K562 (cell line): ENCODE results near the gene RPS2. TPM values are rescaled to one million over a fixed set of nuclear protein-coding genes. Genes with fewer than 3 reads are reported as not detected.
A peak's percentile ranks its signal among the peaks of the same experiment; 100 is the strongest.

Experiments
- ATF1 ChIP-seq, 2 experiments: fragments of 450-650 bp in 1 of 2; IDR thresholded peaks; 2 replicates each; pipeline ENCODE4 v1.6.1; 2016; ENCODE audit warnings: missing compliant biosample characterization in 1 of 2, missing genetic modification characterization in 1 of 2
- CREB1 ChIP-seq, 2 experiments: sonication (generic) in 1 of 2; formaldehyde crosslinking in 1 of 2; IDR thresholded peaks; 2 replicates each; pipeline versions ENCODE4 v1.6.1 to v1.8.0; 2012 to 2022; ENCODE audit warnings: inconsistent platforms in 1 of 2, mild to moderate bottlenecking in 1 of 2, missing genetic modification reagents in 1 of 2, moderate library complexity in 1 of 2
- ETV1 ChIP-seq: fragments of 450-650 bp; conservative IDR thresholded peaks from 2 replicates; pipeline ENCODE4 v1.6.1; 2016; ENCODE audit warnings: missing genetic modification characterization, control low read depth, low read depth, missing compliant biosample characterization
- HLTF ChIP-seq: fragments of 450-650 bp; IDR thresholded peaks from 2 replicates; pipeline ENCODE4 v1.6.1; 2016
- HMGXB4 ChIP-seq: sonication (generic); formaldehyde crosslinking; IDR thresholded peaks from 2 replicates; pipeline ENCODE4 v1.8.1; 2023; ENCODE audit warnings: mild to moderate bottlenecking, missing genetic modification reagents
- ID3 ChIP-seq, 2 experiments: fragments of 250-450 bp in 1 of 2; fragments of 450-650 bp in 1 of 2; sonication (Bioruptor Pico) in 1 of 2; IDR thresholded peaks; 2 replicates each; pipeline versions ENCODE4 v1.6.1 to v1.8.0; 2016 to 2021; ENCODE audit warnings: mild to moderate bottlenecking in 2 of 2, moderate library complexity in 2 of 2, missing compliant biosample characterization in 1 of 2, missing genetic modification characterization in 1 of 2
- MTA3 ChIP-seq: fragments of 450-650 bp; formaldehyde crosslinking; IDR thresholded peaks from 2 replicates; pipeline ENCODE4 v1.6.1; 2017; ENCODE audit warnings: mild to moderate bottlenecking, borderline replicate concordance
- RBM25 ChIP-seq: fragments of 200-400 bp; formaldehyde crosslinking; IDR thresholded peaks from 2 replicates; pipeline ENCODE4 v1.6.1; 2018; ENCODE audit warnings: low read length, low read depth, moderate library complexity; ENCODE audit not compliant: severe bottlenecking
- SP1 ChIP-seq: sonication (generic); formaldehyde crosslinking; IDR thresholded peaks from 2 replicates; pipeline ENCODE4 v1.8.1; 2022; ENCODE audit warnings: mild to moderate bottlenecking, missing genetic modification reagents
- TFAP4 ChIP-seq: sonication (generic); formaldehyde crosslinking; IDR thresholded peaks from 2 replicates; pipeline ENCODE4 v1.8.0; 2022; ENCODE audit warnings: missing genetic modification reagents, mild to moderate bottlenecking, moderate library complexity, borderline replicate concordance
- ZBTB40 ChIP-seq, 2 experiments: fragments of 450-650 bp in 1 of 2; sonication (generic) in 1 of 2; formaldehyde crosslinking in 1 of 2; IDR thresholded peaks; 2 replicates each; pipeline versions ENCODE4 v1.7.1 to v1.9.0; 2016 to 2022; ENCODE audit warnings: inconsistent platforms in 1 of 2, mild to moderate bottlenecking in 1 of 2, missing genetic modification reagents in 1 of 2
- ZNF282 ChIP-seq: sonication (generic); formaldehyde crosslinking; IDR thresholded peaks from 2 replicates; pipeline ENCODE4 v1.8.1; 2023; ENCODE audit warnings: missing genetic modification reagents
- ZNF551 ChIP-seq: fragments of 250-450 bp; sonication (Bioruptor Pico); IDR thresholded peaks from 2 replicates; pipeline ENCODE4 v1.5.0; 2021; ENCODE audit warnings: mild to moderate bottlenecking, moderate library complexity
- polyA plus RNA-seq, 8 experiments: library from polyadenylated mRNA; depleted of rRNA in 4 of 8; stranded (reverse) in 5 of 8; unstranded in 3 of 8; fragments of >200 nt; fragmentation: Nextera tagmentation in 2 of 8; fragmentation: Illumina TruSeq in 1 of 8; extraction: Ambion mirVana in 2 of 8; extraction: Trizol in 1 of 8; gene quantifications; 2 replicates each; pipeline versions ENCODE4 v1.2.1 to v1.2.3, GENCODE V29; 2011 to 2014; ENCODE audit warnings: inconsistent platforms in 1 of 8, missing spikeins in 1 of 8
- total RNA-seq, 7 experiments: library from RNA; depleted of rRNA in 6 of 7; stranded (reverse); fragments of >200 nt in 6 of 7; fragmentation: Illumina TruSeq in 2 of 7; extraction: Trizol in 2 of 7; gene quantifications; 2 replicates each; pipeline versions ENCODE4 v1.2.1 to v1.2.3, GENCODE V29; 2011 to 2021; ENCODE audit warnings: low replicate concordance in 1 of 7

Gene RPS2
- total and polyA plus RNA-seq, 9 of the 15 experiments (the other 6 are each of a cell fraction or from before 2014, with no cell fraction given), result 834 to 4,794 (median 3,793) TPM

GRCh38 chr16:1991588-1991947 lies 26.9 kb upstream of the RPS2 start (continued):
- no peak for TF ChIP-seq ZNF551
- no peak for TF ChIP-seq ZNF282
- TF ChIP-seq SP1 (CRISPR knock-in tag), result peak; percentile 3; the same call in 1 of the 2 replicates
- TF ChIP-seq MTA3, result peak; percentile 72; the same call in 1 of the 2 replicates
- TF ChIP-seq CREB1 (IDR thresholded peaks at IDR 0.05), result no peak
- peak; percentile 49; the same call in 1 of the 2 replicates for TF ChIP-seq CREB1 (CRISPR knock-in tag; IDR thresholded peaks at IDR 0.05)
- TF ChIP-seq ETV1 (tag), result 0 out of 2 replicates have a peak, but pooled peaks have one; percentile 4
- no peak for TF ChIP-seq ATF1 (CRISPR knock-in tag; IDR thresholded peaks at IDR 0.05)
- peak; percentile 50; the same call in 1 of the 2 replicates for TF ChIP-seq ATF1 (tag; IDR thresholded peaks at IDR 0.05)
- 0 out of 2 replicates have a peak, but pooled peaks have one; percentile 18 for TF ChIP-seq HMGXB4 (CRISPR knock-in tag)
- 0 out of 2 replicates have a peak, but pooled peaks have one; percentile 57 for TF ChIP-seq TFAP4 (CRISPR knock-in tag)
- no peak for TF ChIP-seq HLTF
- no peak for TF ChIP-seq ID3 (CRISPR knock-in tag; IDR thresholded peaks at IDR 0.05)
- TF ChIP-seq ID3 (tag; IDR thresholded peaks at IDR 0.05), result peak; percentile 86
- TF ChIP-seq ZBTB40 (IDR thresholded peaks at IDR 0.05), result peak; percentile 55; the same call in 1 of the 2 replicates
- no peak for TF ChIP-seq ZBTB40 (CRISPR knock-in tag; IDR thresholded peaks at IDR 0.05)
- peak; percentile 78 for TF ChIP-seq RBM25
- TF ChIP-seq, all 486 proteins: peak for 18
